Duodenal mucosa (tissue), 2 donors: ENCODE data around the gene DDAH1.
A peak's percentile ranks its signal among the peaks of the same experiment; 100 is the strongest.

ENCODE experiments used
- H3K27ac ChIP-seq: one replicate; pipeline ENCODE4 v1.7.0; 2013; ENCODE audit warnings: low read depth, low read length
- H3K27me3 ChIP-seq, 2 donors: one replicate each; pipeline ENCODE4 v1.7.0; 2013; ENCODE audit warnings: low read length in 2 of 2, control low read depth in 1 of 2; ENCODE audit not compliant: insufficient read depth in 2 of 2, control insufficient read depth in 1 of 2
- H3K36me3 ChIP-seq, 2 donors: one replicate each; pipeline ENCODE4 v1.7.0; 2013; ENCODE audit warnings: low read length in 2 of 2, control low read depth in 1 of 2; ENCODE audit not compliant: insufficient read depth in 2 of 2, control insufficient read depth in 1 of 2
- H3K4me1 ChIP-seq, 2 donors: one replicate each; pipeline ENCODE4 v1.7.0; 2013; ENCODE audit warnings: low read length in 2 of 2, control low read depth in 1 of 2; ENCODE audit not compliant: insufficient read depth in 2 of 2, control insufficient read depth in 1 of 2
- H3K4me3 ChIP-seq, 2 donors: one replicate each; pipeline ENCODE4 v1.7.0; 2013; ENCODE audit warnings: low read length in 2 of 2, low read depth in 1 of 2
- H3K9ac ChIP-seq, 2 donors: one replicate each; pipeline ENCODE4 v1.7.0; 2013; ENCODE audit warnings: low read length in 2 of 2, low read depth in 1 of 2
- H3K9me3 ChIP-seq, 2 donors: one replicate each; pipeline ENCODE4 v1.7.0; 2013; ENCODE audit warnings: low read length in 2 of 2, control low read depth in 1 of 2; ENCODE audit not compliant: control insufficient read depth in 1 of 2

DDAH1 gene

DNA sequence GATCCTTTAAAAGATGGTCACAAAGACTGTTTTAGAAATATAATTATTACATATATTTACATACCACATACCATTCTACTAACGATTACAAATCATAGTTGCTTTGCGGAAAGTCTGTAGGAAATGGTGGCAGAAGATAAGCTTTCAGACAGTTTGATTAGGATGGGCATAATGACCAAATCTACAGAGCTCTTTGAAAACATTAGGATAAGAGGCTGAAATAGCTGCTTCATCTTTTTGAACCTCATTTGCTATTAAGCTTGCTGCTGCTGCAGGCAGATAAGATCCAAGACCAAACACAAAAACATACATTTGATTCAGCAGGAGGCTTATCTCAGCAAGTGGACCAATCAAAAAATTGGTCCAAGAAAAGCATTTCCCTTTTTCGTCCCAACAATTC is 47.1 kb downstream of the DDAH1 start:
- no peak overlapping the region for H3K4me3 ChIP-seq
- H3K27ac ChIP-seq = no peak overlapping the region
- H3K9me3 ChIP-seq = peaks cover 9 to 11% of the 10 kb centered on the region in 2 donors
- no peaks in the 10 kb centered on the region for H3K36me3 ChIP-seq
- H3K9ac ChIP-seq = no peak overlapping the region
- no peaks in the 10 kb centered on the region for H3K27me3 ChIP-seq
- no peaks in the 10 kb centered on the region for H3K4me1 ChIP-seq

DNA sequence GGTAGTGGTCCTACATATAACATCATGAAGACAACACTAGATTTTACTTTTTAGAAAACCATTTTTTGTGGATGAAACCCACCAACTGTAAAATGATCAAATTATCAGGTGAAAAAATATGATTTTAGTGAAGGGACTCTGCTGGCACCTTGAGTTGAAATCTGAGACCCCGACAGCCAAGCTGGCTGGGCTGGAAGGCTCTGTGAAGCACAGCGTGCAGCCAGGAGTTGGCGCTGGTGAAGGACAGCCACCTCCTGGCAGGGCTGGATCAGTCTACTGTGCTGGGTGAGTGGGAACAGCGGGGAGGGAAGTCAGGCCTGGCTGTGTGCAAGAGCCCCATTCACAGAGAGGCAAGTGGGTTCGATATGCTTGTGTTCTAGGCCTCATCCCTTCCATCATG is 47.9 kb downstream of the DDAH1 start:
- peaks cover 9 to 11% of the 10 kb centered on the region in 2 donors for H3K9me3 ChIP-seq
- H3K27ac ChIP-seq = no peak overlapping the region
- H3K9ac ChIP-seq = no peak overlapping the region
- no peaks in the 10 kb centered on the region for H3K36me3 ChIP-seq
- no peaks in the 10 kb centered on the region for H3K4me1 ChIP-seq
- no peak overlapping the region for H3K4me3 ChIP-seq
- no peaks in the 10 kb centered on the region for H3K27me3 ChIP-seq

DNA sequence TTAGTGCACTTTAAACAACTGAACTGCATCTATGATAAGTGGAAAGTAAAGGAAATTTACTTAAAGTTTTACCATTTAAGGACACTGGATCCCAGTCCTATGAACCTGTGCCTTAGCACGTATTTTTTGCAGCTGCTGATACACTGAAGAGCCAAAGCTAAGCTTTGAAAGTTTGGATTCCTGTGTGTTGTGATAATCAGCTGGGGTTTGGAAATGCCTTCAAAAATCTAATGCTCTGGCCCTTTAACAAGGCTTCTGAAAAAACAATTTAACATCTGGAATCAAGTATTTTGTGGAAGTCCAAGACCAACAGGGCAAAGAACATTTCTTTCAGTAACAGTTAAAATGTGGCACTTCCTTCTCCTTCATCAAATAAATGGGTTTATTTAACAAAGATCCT is 51.8 kb downstream of the DDAH1 start:
- Histone ChIP-seq H3K27ac (no peak overlapping the region), H3K4me3 (no peak overlapping the region), H3K9ac (no peak overlapping the region), H3K36me3 (no peaks in the 10 kb centered on the region), H3K4me1 (no peaks in the 10 kb centered on the region), H3K9me3 (no peaks in the 10 kb centered on the region), H3K27me3 (no peaks in the 10 kb centered on the region)

DNA sequence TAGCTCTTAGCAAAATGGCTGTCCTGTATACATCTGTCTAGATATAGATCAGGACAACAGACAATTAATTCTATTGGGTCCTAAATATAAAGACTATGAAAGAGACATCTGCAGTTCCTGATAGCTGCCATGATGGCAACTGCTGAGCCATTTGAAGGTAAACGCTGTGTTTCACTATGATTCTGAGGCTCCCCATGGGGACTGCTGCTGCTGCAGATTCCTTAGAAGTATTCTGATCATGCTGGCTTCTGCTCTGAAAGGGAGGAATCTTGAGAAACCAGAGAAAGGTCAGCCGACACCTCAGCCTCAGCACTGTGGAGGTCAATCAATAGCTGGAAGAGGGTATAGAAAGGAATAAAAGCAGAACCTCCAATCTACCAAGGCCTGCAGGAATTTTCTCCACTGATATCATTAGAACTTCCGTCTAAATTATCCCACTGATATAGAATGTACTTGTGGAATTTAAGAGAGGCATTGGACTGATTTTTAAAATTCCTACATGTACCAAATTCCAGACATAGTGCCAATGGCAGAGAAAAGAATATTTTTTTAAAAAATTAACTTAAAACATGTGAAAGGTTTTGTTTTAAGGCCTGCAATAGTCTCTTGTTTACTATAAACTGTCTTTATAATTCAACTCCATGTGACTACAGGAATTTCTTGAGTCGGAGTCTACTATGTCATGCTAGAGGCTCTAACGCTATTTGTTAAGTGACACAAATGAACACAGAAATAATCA is 53.2 kb downstream of the DDAH1 start:
- no peak overlapping the region for H3K4me3 ChIP-seq

DNA sequence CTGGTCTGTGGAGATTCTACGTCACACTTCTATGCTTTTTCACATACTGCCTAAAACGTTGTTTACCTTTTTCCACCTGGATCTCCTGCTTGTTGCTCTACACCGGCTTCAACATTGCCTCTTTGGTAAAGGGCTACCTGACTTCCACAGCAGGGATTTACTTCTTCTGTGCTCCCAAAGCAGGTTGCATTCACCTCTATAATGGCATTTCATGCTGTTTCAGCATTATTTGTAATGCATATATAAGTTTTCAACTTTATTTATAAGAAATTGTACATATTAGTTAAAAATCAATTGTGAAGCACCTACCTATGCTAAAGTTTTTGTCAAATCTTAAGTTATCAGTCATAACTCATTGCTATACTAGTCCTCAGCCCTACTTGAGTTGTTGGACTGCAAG is 55.4 kb downstream of the DDAH1 start:
- Histone ChIP-seq H3K4me1 (peaks cover 0 to 5% of the 10 kb centered on the region in 2 donors), H3K9ac (no peak overlapping the region), H3K27ac (no peak overlapping the region), H3K27me3 (no peaks in the 10 kb centered on the region), H3K4me3 (no peak overlapping the region), H3K36me3 (no peaks in the 10 kb centered on the region), H3K9me3 (no peaks in the 10 kb centered on the region)

More for the DNA sequence above, 53.2 kb downstream of the DDAH1 start:
- Histone ChIP-seq H3K36me3 (no peaks in the 10 kb centered on the region), H3K27me3 (no peaks in the 10 kb centered on the region), H3K27ac (no peak overlapping the region), H3K4me1 (no peaks in the 10 kb centered on the region), H3K9ac (no peak overlapping the region), H3K9me3 (no peaks in the 10 kb centered on the region)

DNA sequence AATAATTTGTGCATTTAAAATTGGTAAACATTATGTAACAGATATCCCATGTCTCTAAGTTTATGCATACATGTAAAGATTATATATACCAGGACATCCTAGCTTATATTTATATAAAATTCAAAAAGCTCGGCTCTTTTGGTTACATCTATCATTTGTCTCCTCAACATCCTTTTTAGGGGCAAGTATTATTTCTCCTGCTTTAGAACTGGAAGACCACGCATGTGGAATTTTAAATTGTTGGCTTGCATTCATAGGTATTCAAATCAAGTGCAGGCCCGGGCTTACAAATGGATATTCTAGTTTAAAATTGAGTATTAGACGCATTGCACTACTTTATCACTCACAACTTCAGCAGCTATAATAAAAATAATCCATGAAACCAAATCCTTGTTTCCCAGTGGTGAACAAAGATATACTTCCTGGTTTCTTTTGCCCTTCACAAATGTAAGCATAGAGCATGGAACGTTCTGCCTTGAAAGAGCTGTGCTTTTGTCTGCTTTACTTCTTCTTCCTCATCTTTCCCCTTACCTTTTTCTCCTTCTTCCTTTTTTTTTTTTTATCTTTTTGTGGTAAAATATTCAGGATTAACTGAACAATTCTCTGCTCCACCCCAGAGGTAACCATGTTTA is 57.1 kb downstream of the DDAH1 start:
- H3K4me3 ChIP-seq = peak overlapping the region in 1 of 2 donors; percentile 5
- H3K9ac ChIP-seq = no peak overlapping the region
- no peaks in the 10 kb centered on the region for H3K36me3 ChIP-seq
- no peak overlapping the region for H3K27ac ChIP-seq
- no peaks in the 10 kb centered on the region for H3K9me3 ChIP-seq
- H3K27me3 ChIP-seq = no peaks in the 10 kb centered on the region
- peaks cover 0 to 5% of the 10 kb centered on the region in 2 donors for H3K4me1 ChIP-seq

DNA sequence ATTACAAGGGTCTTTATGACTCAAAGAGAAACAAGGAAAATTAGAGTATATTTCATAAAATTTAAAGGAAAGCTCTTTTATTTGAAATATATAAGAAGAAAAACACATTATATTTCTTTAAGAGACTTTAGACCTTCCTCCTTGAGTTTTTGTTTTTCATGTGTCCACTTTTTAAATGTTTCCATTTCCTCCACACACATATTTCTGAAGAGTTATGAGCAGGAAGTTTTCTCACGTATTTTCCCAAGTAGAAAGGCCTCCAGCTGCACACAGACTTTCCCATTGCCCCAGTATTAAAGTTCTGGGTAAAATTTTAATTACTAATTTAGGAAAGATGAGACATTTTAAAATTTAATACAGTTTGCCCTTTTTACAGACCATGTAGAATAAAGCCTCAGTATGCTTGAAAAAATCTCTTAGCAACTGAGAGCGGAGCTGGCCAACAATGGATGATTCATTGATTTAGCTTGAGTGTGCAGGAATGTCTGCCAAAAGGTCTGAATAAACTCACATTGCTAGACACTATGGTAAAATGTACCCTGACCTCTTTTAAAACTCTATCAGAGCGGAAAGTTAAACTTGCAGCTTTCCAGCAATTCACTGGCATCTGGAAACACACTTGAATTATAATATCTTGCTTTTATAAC is 57.9 kb downstream of the DDAH1 start:
- no peak overlapping the region for H3K9ac ChIP-seq
- H3K4me3 ChIP-seq = peak overlapping the region; percentile 1 to 5
- no peaks in the 10 kb centered on the region for H3K9me3 ChIP-seq
- no peaks in the 10 kb centered on the region for H3K36me3 ChIP-seq
- H3K27ac ChIP-seq = no peak overlapping the region
- H3K27me3 ChIP-seq = no peaks in the 10 kb centered on the region
- H3K4me1 ChIP-seq = peaks cover 0 to 5% of the 10 kb centered on the region in 2 donors

DNA sequence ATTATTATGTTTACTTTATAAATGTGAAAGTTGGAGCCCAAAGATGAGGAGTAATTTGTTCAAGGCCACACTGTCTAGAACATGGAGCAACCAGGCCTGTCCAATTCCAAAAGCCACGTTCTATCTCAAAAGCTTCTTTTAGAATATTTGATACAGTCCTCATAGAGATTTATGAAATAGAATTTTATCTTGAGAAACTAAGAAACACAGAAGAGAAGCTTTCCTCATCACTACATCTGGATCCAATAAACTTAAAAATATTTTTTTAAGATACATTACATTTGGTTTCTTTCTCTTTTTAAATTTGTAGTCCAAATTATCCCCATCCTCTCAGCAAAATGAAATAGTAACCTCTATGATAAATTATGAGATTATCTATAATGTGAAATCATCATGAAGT is 58.9 kb downstream of the DDAH1 start:
- Histone ChIP-seq H3K36me3 (no peaks in the 10 kb centered on the region), H3K9ac (no peak overlapping the region), H3K9me3 (no peaks in the 10 kb centered on the region), H3K27me3 (no peaks in the 10 kb centered on the region), H3K27ac (no peak overlapping the region), H3K4me3 (no peak overlapping the region), H3K4me1 (peaks cover 0 to 5% of the 10 kb centered on the region in 2 donors)

DNA sequence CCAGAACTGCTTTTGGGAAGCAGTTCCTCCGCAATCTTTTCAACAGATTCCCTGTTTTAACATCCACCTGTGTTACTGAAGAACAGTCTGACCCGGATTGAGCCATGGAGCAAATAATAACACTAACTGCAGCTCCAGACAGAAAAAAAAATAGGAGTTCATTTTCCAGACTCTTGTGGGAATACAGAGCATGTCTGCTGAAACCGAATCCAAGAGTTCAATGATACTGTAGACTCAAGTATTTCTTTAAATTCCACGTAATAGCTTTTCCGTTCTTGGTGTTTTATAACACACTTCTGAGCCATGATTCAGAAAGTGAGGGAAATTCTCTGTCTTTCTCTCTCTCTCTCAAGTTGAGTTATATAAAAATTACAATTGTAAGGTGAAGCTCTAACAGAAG is 60.6 kb downstream of the DDAH1 start:
- H3K27ac ChIP-seq = no peak overlapping the region
- H3K4me3 ChIP-seq = no peak overlapping the region
- no peaks in the 10 kb centered on the region for H3K9me3 ChIP-seq
- no peaks in the 10 kb centered on the region for H3K27me3 ChIP-seq
- no peaks in the 10 kb centered on the region for H3K36me3 ChIP-seq
- peaks cover 0 to 5% of the 10 kb centered on the region in 2 donors for H3K4me1 ChIP-seq
- no peak overlapping the region for H3K9ac ChIP-seq

DNA sequence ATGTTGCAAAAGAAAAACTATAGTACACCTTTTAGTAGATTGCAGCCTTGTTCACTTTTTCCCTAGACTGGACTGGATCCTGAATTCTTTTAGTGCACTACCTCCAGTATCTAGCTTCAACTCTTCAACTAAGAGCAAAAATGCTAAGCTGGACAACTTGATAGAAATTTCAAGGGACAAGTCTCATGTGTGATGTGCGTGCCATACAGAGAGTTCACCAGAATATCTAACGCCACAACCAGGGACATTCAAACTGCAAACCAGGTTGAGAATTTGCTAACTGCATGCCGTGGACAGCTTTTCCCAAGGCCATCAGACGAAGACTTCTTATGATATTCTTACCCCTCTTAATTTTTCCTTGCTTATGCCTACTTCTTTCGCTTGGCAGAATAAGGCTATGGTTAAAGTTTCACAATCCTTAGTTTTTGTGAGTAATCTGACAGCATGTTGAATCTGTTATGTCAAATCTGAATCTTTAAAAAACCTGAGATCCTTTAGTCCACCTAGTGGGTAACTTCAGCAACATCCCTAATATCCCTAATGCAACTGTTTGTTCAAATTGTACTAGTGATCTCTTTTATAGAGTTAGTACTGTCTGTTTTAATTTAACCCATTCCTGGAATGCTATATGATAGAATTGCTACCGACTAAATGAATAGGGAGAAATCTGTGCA is 66.4 kb downstream of the DDAH1 start:
- H3K9me3 ChIP-seq = no peaks in the 10 kb centered on the region
- H3K27ac ChIP-seq = no peak overlapping the region
- no peaks in the 10 kb centered on the region for H3K36me3 ChIP-seq
- H3K27me3 ChIP-seq = no peaks in the 10 kb centered on the region
- H3K4me1 ChIP-seq = no peaks in the 10 kb centered on the region
- no peak overlapping the region for H3K4me3 ChIP-seq
- H3K9ac ChIP-seq = no peak overlapping the region
